ENCODE measurements around the gene MATN1.

DNA sequence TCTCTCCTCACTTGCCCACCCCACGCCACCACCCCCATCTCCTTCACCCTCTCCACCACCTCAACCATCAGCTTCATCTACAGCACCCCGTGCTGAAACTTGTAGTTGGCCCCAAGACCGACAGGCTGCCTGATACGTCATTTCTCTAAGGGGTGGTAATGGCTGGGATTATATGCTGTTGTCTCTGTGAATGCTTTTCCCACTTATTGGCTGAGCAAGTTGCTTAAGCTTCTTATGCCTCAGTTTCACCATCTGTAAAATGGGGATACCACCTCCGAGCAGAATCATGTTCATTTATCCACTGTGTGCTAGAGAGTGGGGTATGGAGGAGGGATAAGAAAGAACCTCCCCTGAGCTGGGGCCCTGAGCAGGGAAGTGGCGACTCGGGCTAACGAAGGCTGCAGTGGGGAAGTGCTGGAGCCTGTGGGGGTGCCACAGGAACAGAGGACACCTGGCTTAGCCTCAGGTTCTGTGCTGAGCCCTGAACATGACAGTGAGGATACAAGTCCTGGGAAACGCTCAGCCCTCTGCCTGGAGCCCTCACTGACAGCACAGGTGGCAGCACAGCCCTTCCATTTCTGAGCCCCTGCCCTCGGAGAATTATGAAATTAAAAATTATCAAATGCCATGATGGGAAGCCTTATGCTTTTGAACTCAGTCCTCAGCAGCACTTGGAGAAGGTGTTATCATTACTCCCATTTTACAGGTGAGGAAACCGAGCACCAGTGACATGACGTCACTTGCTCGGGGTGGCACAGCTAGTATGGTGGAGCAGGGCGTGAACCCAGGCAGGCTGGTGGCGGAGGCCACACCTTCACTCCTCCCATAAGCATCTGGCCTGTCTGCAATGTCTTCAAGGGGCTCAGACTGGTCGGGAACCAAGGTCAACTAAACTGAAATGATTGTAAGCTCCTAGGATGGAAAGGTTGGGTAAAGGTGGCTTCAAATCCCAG is 2.8 kb downstream of the MATN1 start:
- TF ChIP-seq YY1 (IDR thresholded peaks at IDR 0.05): no peak
- TF ChIP-seq, protein P1, sequence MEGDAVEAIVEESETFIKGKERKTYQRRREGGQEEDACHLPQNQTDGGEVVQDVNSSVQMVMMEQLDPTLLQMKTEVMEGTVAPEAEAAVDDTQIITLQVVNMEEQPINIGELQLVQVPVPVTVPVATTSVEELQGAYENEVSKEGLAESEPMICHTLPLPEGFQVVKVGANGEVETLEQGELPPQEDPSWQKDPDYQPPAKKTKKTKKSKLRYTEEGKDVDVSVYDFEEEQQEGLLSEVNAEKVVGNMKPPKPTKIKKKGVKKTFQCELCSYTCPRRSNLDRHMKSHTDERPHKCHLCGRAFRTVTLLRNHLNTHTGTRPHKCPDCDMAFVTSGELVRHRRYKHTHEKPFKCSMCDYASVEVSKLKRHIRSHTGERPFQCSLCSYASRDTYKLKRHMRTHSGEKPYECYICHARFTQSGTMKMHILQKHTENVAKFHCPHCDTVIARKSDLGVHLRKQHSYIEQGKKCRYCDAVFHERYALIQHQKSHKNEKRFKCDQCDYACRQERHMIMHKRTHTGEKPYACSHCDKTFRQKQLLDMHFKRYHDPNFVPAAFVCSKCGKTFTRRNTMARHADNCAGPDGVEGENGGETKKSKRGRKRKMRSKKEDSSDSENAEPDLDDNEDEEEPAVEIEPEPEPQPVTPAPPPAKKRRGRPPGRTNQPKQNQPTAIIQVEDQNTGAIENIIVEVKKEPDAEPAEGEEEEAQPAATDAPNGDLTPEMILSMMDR (IDR thresholded peaks at IDR 0.05; ENCODE audit: low read depth, low read length, missing input control): no peak
- TF ChIP-seq, protein P2, sequence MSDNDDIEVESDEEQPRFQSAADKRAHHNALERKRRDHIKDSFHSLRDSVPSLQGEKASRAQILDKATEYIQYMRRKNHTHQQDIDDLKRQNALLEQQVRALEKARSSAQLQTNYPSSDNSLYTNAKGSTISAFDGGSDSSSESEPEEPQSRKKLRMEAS (IDR thresholded peaks at IDR 0.05): no peak
- no peak for TF ChIP-seq EGR1 (IDR thresholded peaks at IDR 0.05; ENCODE audit: low read depth in 2 of 2)
- no peak for TF ChIP-seq HNF4G (IDR thresholded peaks at IDR 0.05)
- TF ChIP-seq GABPA (IDR thresholded peaks at IDR 0.05 in 1 of 2, conservative IDR thresholded peaks at IDR 0.05 in 1 of 2): no peak
- TF ChIP-seq, protein P3, sequence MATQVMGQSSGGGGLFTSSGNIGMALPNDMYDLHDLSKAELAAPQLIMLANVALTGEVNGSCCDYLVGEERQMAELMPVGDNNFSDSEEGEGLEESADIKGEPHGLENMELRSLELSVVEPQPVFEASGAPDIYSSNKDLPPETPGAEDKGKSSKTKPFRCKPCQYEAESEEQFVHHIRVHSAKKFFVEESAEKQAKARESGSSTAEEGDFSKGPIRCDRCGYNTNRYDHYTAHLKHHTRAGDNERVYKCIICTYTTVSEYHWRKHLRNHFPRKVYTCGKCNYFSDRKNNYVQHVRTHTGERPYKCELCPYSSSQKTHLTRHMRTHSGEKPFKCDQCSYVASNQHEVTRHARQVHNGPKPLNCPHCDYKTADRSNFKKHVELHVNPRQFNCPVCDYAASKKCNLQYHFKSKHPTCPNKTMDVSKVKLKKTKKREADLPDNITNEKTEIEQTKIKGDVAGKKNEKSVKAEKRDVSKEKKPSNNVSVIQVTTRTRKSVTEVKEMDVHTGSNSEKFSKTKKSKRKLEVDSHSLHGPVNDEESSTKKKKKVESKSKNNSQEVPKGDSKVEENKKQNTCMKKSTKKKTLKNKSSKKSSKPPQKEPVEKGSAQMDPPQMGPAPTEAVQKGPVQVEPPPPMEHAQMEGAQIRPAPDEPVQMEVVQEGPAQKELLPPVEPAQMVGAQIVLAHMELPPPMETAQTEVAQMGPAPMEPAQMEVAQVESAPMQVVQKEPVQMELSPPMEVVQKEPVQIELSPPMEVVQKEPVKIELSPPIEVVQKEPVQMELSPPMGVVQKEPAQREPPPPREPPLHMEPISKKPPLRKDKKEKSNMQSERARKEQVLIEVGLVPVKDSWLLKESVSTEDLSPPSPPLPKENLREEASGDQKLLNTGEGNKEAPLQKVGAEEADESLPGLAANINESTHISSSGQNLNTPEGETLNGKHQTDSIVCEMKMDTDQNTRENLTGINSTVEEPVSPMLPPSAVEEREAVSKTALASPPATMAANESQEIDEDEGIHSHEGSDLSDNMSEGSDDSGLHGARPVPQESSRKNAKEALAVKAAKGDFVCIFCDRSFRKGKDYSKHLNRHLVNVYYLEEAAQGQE (IDR thresholded peaks at IDR 0.05): no peak
- TF ChIP-seq TAF1 (conservative IDR thresholded peaks at IDR 0.05): no peak
- TF ChIP-seq, protein P4, sequence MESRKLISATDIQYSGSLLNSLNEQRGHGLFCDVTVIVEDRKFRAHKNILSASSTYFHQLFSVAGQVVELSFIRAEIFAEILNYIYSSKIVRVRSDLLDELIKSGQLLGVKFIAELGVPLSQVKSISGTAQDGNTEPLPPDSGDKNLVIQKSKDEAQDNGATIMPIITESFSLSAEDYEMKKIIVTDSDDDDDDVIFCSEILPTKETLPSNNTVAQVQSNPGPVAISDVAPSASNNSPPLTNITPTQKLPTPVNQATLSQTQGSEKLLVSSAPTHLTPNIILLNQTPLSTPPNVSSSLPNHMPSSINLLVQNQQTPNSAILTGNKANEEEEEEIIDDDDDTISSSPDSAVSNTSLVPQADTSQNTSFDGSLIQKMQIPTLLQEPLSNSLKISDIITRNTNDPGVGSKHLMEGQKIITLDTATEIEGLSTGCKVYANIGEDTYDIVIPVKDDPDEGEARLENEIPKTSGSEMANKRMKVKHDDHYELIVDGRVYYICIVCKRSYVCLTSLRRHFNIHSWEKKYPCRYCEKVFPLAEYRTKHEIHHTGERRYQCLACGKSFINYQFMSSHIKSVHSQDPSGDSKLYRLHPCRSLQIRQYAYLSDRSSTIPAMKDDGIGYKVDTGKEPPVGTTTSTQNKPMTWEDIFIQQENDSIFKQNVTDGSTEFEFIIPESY (IDR thresholded peaks at IDR 0.05): no peak
- no peak for TF ChIP-seq RAD21 (IDR thresholded peaks at IDR 0.05)
- TF ChIP-seq JUND (IDR thresholded peaks at IDR 0.05): no peak
- TF ChIP-seq SP1 (IDR thresholded peaks at IDR 0.05): no peak
- TF ChIP-seq, protein P5, sequence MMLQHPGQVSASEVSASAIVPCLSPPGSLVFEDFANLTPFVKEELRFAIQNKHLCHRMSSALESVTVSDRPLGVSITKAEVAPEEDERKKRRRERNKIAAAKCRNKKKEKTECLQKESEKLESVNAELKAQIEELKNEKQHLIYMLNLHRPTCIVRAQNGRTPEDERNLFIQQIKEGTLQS (IDR thresholded peaks at IDR 0.05): no peak
